ENCODE measurements around the gene RBM23.

Gene RBM23

GRCh38 chr14:22884738-22885523, 34.0 kb downstream of the RBM23 start:
- DNase-seq, result no peak

GRCh38 chr14:22884076-22884737, 34.7 kb downstream of the RBM23 start:
- DNase-seq, result no peak

GRCh38 chr14:22883173-22883976, 35.6 kb downstream of the RBM23 start, which contains the start of gene REM2:
REM2 (plus strand) TSS chr14:22883222; CDS start chr14:22883288, 66 bp downstream.
- no peak for DNase-seq

DNA sequence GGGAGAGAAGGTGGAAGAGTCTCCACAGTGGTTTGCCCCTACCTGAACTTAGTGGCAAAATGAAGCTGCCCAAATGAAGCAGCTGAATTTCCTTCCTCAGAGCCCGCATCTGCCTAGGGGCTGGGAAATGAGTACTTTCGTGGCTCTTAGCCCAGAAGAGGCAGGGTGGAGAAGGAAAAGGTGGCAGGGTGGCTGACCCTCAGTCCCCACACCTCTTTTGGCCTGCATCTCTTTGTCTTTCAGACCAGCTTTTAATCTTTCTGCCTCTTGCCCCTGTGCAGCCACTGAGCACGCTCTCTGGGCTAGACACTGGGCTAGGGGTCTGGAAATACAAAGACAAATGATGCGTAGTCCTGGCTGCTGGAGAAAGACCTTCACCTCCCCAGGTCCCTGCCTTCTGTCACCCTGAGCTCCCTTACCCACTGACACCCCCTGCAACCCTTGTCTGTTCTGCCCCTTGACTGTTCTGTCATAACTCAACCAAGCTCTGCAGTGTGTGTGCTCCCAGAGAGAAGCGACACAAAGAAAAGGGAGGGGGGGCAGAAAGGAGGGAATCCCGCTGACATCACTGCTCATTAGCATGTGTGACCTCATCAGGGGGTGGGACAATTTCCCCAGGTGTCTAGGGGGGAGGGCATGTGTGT, 36.3 kb downstream of the RBM23 start:
- DNase-seq, result no peak

GRCh38 chr14:22882064-22882463, 36.9 kb downstream of the RBM23 start:
- DNase-seq, result no peak

- no peak for DNase-seq
Measured at GRCh38 chr14:22878271-22879246, 40.4 kb downstream of the RBM23 start.

DNA sequence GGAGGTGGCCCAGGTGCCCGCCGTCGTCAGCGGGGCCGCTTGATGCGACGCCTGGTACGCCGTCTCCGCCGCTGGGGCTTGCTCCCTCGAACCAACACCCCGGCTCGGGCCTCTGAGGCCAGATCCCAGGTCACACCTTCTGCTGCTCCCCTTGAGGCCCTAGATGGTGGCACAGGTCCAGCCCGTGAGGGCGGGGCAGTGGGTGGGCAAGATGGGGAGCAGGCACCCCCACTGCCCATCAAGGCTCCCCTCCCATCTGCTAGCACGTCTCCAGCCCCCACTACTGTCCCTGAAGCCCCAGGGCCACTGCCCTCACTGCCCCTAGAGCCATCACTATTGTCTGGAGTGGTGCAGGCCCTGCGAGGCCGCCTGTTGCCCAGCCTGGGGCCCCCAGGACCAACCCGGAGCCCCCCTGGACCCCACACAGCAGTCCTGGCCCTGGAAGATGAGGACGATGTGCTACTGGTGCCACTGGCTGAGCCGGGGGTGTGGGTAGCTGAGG, 41.9 kb downstream of the RBM23 start:
- no peak for DNase-seq

DNA sequence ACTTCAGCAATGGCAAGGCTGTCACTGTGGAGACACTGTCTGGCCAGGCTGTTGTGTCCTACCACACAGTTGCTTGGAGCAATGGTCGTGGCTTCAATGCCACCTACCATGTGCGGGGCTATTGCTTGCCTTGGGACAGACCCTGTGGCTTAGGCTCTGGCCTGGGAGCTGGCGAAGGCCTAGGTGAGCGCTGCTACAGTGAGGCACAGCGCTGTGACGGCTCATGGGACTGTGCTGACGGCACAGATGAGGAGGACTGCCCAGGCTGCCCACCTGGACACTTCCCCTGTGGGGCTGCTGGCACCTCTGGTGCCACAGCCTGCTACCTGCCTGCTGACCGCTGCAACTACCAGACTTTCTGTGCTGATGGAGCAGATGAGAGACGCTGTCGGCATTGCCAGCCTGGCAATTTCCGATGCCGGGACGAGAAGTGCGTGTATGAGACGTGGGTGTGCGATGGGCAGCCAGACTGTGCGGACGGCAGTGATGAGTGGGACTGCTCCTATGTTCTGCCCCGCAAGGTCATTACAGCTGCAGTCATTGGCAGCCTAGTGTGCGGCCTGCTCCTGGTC, 43.1 kb downstream of the RBM23 start:
- DNase-seq, result no peak

DNA sequence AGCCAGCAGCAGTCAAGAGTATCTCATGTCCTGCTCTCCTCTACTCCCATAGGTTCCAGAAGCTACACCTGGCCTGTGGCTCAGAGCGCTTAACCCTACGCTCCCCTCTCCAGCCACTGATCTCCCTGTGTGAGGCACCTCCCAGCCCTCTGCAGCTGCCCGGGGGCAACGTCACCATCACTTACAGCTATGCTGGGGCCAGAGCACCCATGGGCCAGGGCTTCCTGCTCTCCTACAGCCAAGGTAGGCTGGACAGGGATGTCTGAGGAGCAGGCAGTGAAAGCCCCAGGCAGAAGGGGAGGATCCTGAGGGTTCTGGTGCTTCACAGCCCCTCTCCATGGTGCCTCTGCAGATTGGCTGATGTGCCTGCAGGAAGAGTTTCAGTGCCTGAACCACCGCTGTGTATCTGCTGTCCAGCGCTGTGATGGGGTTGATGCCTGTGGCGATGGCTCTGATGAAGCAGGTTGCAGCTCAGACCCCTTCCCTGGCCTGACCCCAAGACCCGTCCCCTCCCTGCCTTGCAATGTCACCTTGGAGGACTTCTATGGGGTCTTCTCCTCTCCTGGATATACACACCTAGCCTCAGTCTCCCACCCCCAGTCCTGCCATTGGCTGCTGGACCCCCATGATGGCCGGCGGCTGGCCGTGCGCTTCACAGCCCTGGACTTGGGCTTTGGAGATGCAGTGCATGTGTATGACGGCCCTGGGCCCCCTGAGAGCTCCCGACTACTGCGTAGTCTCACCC, 43.8 kb downstream of the RBM23 start:
- no peak for DNase-seq

- no peak for DNase-seq
Measured at GRCh38 chr14:22872833-22873520, 46.0 kb downstream of the RBM23 start.

- no peak for DNase-seq
Measured at GRCh38 chr14:22872033-22872832, 46.7 kb downstream of the RBM23 start.

GRCh38 chr14:22871224-22872032, 47.5 kb downstream of the RBM23 start, which contains the start of gene LRP10:
LRP10 (plus strand) TSS chr14:22871740; CDS start chr14:22872304, 564 bp downstream.
- no peak for DNase-seq

- DNase-seq, result no peak
Measured at GRCh38 chr14:22870811-22871223, 48.1 kb downstream of the RBM23 start.

- DNase-seq, result no peak
Measured at GRCh38 chr14:22866874-22867273, 52.1 kb downstream of the RBM23 start.

DNA sequence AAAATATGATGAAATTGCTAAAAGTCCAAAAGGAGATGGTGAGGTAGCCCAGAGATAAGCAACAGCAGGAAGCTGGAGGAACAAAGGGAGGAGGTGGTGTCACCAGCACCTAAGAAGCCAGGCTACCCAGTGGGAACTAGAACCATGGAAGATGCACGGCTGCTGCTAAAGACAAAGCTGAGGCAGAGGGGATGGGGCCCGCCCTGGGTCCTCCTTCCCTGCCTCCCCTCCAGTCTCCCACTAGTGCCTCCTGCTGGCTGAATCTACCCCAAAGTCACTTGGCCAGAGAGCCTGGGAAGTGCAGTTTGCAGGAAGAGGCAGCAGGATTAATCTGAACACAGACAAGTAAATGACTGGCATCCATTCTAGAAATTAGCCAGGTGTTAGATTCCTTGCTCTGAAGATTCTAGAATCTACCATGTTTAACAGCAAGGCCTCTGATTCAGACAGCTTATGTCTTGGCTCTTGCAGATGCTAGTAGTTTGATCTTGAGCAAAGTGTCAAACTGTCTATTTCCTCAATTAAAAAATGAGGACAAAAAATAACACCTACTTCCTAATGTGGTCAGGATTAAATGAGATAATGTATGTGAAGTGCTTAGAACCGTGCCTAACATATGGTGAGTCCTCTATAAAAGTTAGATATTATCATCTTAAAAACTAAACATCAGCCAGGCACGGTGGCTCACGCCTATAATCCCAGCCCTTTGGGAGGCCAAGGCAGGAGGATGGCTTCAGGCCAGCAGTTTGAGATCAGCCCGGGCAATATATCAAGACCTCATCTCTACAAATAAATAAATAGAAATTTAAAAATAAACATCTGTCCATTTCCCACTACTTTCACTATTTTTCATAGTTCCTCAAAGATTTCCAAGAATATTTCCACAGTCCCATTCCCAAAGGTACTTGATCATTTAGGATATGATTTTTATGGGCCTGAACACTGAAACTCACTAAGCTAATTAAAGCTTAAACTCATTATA, 53.2 kb downstream of the RBM23 start:
- no peak for DNase-seq

DNA sequence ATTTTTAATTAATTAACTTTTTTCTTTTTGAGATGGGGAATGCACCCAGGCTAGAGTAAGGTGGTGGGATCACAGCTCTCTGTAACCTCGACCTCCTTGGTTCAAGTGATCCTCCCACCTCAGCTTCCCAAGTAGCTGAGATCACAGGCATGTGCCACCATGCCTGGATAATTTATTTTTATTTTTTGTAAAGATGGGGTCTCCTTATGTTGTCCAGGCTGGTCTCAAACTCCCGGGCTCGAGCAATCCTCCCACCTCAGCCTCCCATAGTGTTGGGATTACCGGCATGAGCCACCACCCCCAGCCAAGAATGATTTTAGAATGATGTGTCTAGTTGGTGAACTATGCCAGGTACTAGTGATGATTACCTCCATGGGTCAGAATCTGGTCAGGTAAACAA, 54.0 kb downstream of the RBM23 start:
- DNase-seq, result no peak

- DNase-seq, result no peak
Measured at GRCh38 chr14:22861651-22862050, 57.3 kb downstream of the RBM23 start.
